NCI-H1417 (cell line): ENCODE measurements around the gene LCE1E.

Experiments
- DNase-seq, 3 experiments: peaks; one replicate each; lab custom pipeline; 2025; lab: John Stamatoyannopoulos, UW

LCE1E gene

DNA sequence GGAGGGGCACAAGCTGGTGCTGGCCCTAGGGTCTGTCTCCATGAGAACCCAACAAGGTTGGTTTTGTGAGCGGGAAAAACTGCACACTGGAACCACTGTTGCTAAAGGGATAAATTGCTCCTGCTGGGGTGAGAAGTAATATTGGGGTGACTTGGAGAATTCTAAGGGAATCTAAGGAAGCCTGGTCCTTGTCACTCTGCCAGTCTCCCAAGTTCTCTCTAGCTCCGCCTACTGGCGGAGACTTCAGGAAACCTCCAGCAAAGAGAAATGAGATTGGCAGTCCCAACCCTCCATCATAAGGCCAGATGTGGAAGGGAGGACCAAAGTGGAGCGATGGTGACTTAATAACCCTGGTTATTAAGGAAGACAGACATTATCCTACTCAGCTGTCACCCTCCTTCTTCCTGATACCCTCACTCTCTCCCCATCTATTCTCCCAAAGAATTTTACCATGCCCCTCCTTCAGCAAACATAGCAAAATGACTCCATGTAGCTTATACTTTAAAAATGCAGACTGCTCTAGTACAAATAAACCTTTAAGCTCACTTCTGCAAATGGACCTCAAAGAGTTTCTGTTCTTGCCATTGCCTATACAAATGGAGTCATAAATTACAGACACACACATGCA is 8.4 kb upstream of the LCE1E start:
- DNase-seq: no peak

DNA sequence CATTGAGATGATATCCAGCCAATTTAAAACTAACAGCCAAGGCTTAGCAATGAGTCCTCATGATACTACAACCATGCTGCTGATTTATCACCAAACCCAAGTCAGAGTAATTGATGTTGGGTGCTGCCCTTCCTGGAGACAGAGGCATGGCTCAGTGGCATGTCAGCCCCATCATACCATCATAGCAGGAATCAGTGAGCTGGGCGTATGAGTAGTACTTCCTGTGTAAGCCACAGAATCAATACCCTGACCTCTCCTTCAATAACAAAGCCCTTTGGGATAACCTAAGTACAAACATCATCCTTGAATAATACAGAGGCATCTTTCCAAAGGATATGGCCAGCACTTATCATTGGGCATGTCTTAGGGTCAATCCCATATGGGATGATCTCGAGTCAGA is 3.0 kb upstream of the LCE1E start:
- no peak for DNase-seq

DNA sequence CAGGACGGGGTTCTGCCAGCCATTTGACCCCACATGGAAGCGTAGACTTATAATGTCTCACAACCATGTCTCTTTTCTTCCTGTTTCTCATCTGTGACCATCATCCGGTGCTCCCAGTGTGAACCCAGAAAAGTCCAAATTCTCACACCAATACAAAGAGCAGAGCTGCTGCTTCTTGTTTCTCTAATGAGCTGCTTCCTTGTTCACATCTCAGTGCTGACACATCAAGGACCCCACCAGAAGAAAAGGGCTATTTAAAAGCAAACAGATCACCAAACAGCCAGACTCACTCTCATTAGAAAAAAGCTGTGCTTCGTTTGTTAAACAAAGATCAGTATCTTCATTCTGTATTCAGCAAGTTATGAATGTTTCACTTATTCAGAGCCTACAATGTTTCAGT is 9.6 kb downstream of the LCE1E start:
- no peak for DNase-seq

DNA sequence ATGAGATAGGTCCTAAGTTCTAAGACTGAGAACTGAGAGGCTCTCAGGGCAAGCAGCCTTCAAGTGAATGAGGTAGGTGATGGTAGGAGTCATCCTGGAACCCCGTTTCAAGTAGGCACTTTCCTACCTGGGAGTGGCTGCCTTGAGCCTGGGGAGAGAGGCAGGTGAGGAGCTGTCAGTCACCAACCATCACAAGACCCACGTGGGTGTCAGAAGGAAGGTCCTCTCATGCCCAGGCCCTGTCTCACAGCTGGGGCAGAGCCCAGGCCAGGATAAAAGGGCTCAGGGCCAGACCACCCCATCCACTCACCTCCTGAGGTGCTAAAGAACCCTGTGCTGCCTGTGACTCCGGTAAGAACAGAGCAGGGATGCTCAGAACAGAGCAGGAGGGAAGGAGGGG is 10.4 kb downstream of the LCE1E start, which contains the start of gene LCE1D:
Gene LCE1D (plus strand): TSS at position 301 of the 400 bp plus-strand sequence. CDS start 1,074 bp downstream, outside the sequence.
- DNase-seq: no peak

DNA sequence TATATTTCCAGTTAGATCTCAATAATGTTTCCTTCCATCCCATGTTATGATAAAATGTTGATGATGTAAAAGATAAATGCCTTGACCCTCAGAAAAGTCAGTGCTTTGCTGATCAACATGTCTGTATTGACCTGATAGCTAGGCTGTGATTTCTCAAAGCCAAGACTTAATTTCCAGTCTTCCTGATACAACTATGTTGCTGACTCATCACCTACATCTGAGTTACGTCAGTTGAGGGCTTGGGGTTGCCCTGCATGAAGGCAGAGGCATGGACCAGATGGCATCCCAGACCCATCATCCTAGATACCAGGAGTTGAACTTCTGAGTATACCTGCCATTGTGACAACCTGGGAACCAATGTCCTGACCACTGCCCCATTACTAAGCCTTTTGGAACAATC is 15.3 kb downstream of the LCE1E start:
- no peak for DNase-seq

DNA sequence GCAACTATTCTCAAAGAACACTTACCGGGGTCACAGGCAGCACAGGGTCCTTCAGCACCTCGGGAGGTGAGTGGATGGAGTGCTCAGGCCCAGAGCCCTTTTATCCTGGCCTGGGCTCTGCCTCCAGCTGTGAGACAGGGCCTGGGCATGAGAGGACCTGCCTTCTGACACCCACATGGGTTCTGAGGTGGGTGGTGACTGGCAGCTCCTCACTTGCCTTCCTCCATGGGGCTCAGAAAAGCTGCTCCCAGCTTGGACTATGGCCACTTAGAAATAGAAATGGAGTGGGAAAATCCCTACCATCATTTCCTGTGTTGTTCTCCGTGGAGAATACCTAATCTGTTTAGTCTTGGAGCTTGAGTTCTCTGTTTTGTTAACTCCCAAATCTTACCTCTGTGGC is 20.5 kb downstream of the LCE1E start, which contains the start of gene LCE1C:
Gene LCE1C (minus strand): TSS at position 76 of the 400 bp plus-strand sequence. CDS start 1,173 bp downstream, outside the sequence.
- no peak for DNase-seq

DNA sequence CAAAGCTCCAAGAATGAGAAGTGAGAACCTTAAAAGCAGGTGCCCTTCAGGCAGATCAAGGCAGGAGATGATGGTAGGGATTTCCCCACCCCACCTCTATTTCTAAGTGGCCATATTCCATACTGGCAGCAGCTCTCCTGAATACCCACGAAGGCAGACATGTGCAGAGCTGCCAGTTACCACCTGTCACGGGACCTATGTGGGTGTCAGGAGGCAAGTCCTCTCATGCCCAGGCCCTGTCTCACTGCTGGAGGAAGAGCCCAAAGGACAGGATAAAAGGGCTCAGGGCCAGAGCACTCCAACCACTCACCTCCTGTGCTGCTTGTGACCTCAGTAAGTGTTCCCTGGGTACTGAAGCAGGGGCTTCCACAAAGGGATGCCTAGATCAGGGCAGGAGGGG is 25.0 kb downstream of the LCE1E start:
- no peak for DNase-seq

DNA sequence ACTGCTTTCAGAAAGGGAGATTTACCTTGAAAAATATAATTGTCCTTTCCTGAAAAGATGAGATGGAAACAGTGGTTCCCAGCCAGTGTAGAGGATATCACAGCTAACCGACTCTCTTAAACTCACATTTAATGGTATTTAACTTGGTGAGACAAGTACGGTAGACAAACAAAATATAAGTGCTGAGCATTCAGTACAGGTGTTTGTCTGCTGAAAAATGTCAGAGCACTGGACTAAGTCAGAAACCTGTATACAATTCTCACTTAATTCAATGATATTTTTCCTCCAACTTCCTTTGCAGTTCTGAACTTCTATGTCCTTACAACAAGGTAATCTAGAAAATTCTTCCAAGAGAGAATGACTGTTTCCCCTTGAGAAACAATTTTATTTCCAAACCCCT is 25.6 kb downstream of the LCE1E start, which contains the start of gene LCE1B:
Gene LCE1B (plus strand): TSS at position 301 of the 400 bp plus-strand sequence. CDS start 476 bp downstream, outside the sequence.
- no peak for DNase-seq

DNA sequence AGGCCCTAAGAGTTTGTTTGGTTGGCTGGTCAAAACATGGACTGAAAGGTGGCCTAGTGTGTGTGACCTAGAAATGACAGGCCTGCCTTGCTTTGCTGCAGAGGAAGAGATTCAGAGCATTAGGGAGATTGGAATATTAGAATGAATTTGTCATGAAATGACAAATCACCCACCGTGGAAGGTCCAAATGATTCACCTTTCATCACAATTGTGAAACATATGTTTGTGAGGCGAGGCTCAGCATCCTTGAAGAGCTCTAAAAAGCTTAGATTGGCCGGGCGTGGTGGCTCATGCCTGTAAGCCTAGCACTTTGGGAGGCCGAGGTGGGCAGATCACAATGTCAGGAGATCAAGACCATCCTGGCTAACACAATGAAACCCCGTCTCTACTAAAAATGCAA is 31.3 kb downstream of the LCE1E start:
- DNase-seq: no peak

DNA sequence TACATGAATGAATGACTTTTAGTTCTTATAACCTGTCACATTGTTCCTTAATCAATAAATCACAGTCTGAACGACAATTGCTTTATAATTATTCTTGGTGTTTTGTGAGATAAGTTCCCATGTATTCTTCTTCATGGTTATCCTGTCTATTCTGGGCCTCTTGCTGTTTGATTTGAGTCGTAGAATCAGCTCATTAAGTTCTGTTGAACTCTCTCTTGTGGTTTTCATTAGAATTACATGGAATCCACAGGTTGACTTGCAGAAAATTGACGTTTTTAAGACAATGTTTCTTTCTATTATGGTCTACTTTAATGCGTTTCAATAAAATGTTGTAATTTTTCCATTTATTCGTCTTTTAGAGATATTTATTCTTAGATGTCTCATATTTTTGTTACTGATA is 37.2 kb downstream of the LCE1E start:
- no peak for DNase-seq

DNA sequence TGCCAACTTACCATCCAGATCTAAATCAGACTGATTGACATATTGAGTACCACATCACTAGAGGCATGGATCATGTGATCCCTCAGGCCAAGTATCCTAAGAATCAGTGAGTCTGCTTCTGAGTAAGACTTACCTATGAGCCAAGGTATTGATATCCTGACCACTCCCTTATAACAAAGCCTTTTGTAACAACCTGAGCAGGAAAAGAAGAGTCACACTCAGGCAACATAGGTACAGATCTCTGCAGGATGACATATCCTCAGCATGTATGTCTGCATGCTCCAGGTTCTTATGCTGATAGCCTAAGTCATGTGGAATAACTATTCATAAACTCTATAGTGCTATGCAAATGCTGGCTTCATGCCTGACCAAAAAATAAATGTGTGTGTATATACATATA is 38.9 kb downstream of the LCE1E start:
- no peak for DNase-seq

DNA sequence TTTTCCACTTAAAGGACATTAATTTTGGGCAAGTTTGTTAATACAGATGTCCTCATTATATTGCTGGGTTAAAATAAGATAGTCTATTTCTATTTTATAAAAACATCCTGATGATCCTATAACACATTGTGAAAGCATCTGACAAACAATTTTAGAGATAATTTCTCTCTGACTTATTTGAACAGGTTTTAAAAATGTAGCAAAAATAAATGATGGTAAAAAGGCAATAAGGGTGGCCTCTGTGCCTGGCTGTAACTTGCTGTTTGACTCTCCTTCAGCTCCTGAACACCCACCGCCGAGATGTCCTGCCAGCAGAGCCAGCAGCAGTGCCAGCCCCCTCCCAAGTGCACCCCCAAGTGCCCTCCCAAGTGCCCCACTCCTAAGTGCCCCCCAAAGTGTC is 41.1 kb downstream of the LCE1E start, which contains the start of gene LCE1A:
Gene LCE1A (plus strand): TSS at position 301 of the 400 bp plus-strand sequence. CDS start 0 bp downstream, at position 301.
- no peak for DNase-seq

DNA sequence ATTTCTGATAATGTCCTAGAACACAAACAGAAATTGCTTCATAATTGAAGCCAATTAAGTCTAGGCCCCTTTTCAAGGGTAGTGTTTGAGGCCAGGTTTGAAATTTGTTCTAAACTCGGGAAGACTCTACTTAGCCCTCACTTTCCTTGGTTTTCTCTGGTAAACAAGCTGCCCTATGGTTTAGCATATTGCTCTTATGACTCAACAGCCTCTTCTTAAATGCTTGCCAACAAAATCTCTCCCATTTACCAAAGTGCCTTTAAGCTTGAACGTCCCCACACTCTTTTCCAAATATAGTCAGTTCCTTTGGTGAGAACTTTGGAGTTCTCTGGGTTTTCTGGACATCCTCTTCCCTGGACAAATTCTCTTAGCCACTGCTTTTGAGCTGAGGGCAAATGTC is 50.8 kb downstream of the LCE1E start:
- no peak for DNase-seq
